Calu3 (cell line): ENCODE data around the gene UBE2M. TPM values are rescaled to one million over a fixed set of nuclear protein-coding genes. Genes with fewer than 3 reads are reported as not detected.

Source experiments
- BruUV-seq: library from RNA; stranded (reverse); fragments of 400-500 nt; replicated peaks from 2 replicates; lab custom pipeline; 2021; lab: Mats Ljungman, UMichigan
- CTCF ChIA-PET: fragments of 300-600 bp; sonication (Branson Sonifier 250); formaldehyde crosslinking; loops from one replicate; lab custom pipeline; 2022; ENCODE audit warnings: antibody characterized with exemption; lab: Charles Lee
- DNase-seq: peaks from one replicate; pipeline ENCODE4 v3.0.0; 2022
- H3K27ac Mint-ChIP-seq: one replicate; pipeline ENCODE4 v1.8.0; 2022; ENCODE audit warnings: mixed read lengths; ENCODE audit not compliant: unreplicated experiment
- H3K27me3 Mint-ChIP-seq: one replicate; pipeline ENCODE4 v1.8.0; 2022; ENCODE audit warnings: mixed read lengths; ENCODE audit not compliant: unreplicated experiment
- H3K36me3 Mint-ChIP-seq: one replicate; pipeline ENCODE4 v1.8.0; 2022; ENCODE audit warnings: mild to moderate bottlenecking, moderate library complexity, mixed read lengths; ENCODE audit not compliant: insufficient read depth, unreplicated experiment
- H3K4me1 Mint-ChIP-seq: one replicate; pipeline ENCODE4 v1.8.0; 2022; ENCODE audit warnings: mild to moderate bottlenecking, low read depth, mixed read lengths; ENCODE audit not compliant: unreplicated experiment
- H3K4me3 Mint-ChIP-seq: one replicate; pipeline ENCODE4 v1.8.0; 2022; ENCODE audit warnings: mild to moderate bottlenecking, low read depth, moderate library complexity, mixed read lengths; ENCODE audit not compliant: unreplicated experiment
- H3K9me3 Mint-ChIP-seq: one replicate; pipeline ENCODE4 v1.8.0; 2022; ENCODE audit warnings: low read depth, mixed read lengths; ENCODE audit not compliant: unreplicated experiment
- intact Hi-C: fragments of 100-400 bp; cut with micrococcal nuclease; formaldehyde crosslinking; loops from one replicate; pipeline ENCODE4 v1.10.0; 2022; ENCODE audit not compliant: unreplicated experiment
- total RNA-seq: library from RNA; stranded (reverse); gene quantifications from 2 replicates; pipeline ENCODE4 v1.2.3, GENCODE V29; 2022
- TF ChIP-seq, protein P1 (sequence below): fragments of 200-600 bp; IDR thresholded peaks from one replicate; pipeline ENCODE4 v1.8.0; 2022; ENCODE audit warnings: antibody characterized with exemption; ENCODE audit not compliant: unreplicated experiment

Gene UBE2M
- total RNA-seq, 1 experiment from 2014 or later = 131 TPM

DNA sequence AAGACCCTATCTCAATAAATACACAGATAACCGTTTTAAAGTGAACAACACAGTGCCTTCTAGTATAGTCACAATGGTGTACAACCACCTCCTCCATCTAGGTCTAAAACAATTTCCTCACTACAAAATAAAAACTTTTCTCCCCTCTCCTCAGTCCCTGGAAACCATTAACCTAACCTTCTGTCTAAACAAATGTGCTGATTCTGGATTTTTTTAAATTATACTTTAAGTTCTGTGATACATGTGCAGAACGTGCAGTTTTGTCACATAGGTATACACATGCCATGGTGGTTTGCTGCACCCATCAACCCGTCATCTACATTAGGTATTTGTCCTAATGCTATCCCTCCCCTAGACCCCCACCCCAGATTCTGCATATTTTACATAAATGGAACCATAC lies 29.0 kb downstream of the UBE2M start:
- no TSS peak for BruUV-seq

DNA sequence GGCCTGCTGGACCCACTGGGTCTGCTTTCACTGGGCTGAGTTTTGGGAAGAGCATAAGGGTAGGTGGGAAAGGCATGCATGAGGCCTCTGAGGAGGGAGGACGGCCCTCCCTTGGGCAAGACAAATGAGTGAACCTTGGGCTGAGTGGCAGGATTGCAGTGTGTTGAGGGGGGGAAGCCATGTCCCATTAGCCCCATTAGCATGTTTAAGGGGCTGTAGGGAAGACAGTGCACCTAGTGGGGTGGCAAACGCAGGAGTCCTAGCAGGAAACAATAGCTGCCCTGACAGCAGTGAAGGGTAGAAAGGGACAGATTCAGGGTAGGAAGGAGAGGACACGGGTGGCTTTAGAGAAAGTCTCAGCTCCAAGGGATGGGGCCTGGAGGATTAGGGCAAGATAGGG lies 35.7 kb downstream of the UBE2M start:
- intact Hi-C loops = no loop called here
- H3K4me3 Mint-ChIP-seq = no peak overlapping the region
- TF ChIP-seq, protein P1, sequence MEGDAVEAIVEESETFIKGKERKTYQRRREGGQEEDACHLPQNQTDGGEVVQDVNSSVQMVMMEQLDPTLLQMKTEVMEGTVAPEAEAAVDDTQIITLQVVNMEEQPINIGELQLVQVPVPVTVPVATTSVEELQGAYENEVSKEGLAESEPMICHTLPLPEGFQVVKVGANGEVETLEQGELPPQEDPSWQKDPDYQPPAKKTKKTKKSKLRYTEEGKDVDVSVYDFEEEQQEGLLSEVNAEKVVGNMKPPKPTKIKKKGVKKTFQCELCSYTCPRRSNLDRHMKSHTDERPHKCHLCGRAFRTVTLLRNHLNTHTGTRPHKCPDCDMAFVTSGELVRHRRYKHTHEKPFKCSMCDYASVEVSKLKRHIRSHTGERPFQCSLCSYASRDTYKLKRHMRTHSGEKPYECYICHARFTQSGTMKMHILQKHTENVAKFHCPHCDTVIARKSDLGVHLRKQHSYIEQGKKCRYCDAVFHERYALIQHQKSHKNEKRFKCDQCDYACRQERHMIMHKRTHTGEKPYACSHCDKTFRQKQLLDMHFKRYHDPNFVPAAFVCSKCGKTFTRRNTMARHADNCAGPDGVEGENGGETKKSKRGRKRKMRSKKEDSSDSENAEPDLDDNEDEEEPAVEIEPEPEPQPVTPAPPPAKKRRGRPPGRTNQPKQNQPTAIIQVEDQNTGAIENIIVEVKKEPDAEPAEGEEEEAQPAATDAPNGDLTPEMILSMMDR = no peak
- H3K4me1 Mint-ChIP-seq = peaks cover 23% of the 10 kb centered on the region
- CTCF ChIA-PET = no interaction called here
- no TSS peak for BruUV-seq
- H3K27ac Mint-ChIP-seq = no peak overlapping the region
- peaks cover 30% of the 10 kb centered on the region for H3K36me3 Mint-ChIP-seq
- no peaks in the 10 kb centered on the region for H3K9me3 Mint-ChIP-seq
- DNase-seq = no peak
- H3K27me3 Mint-ChIP-seq = no peaks in the 10 kb centered on the region

More for the DNA sequence above, 29.0 kb downstream of the UBE2M start:
- Mint-ChIP-seq H3K9me3 (no peaks in the 10 kb centered on the region), H3K27me3 (peaks cover 47% of the 10 kb centered on the region), H3K4me1 (no peaks in the 10 kb centered on the region), H3K4me3 (no peak overlapping the region), H3K27ac (no peak overlapping the region), H3K36me3 (no peaks in the 10 kb centered on the region)
- DNase-seq = no peak
- TF ChIP-seq, protein P1 = no peak
- intact Hi-C loops = no loop called here
- CTCF ChIA-PET = interaction anchor here (0.6 to 1.6 kb wide), 2 partner anchors 9 to 30 kb away, joined by 4 to 9 read pairs; partner anchors contain the start of gene ZBTB45

GRCh38 chr19:58521651-58522050 lies 36.8 kb downstream of the UBE2M start:
- TF ChIP-seq, protein P1 = no peak
- Mint-ChIP-seq H3K36me3 (peaks cover 40% of the 10 kb centered on the region), H3K9me3 (no peaks in the 10 kb centered on the region), H3K27me3 (no peaks in the 10 kb centered on the region), H3K4me1 (peaks cover 25% of the 10 kb centered on the region), H3K27ac (no peak overlapping the region), H3K4me3 (no peak overlapping the region)
- intact Hi-C loops = no loop called here
- CTCF ChIA-PET = interaction anchor here (0.6 to 1.3 kb wide), 2 partner anchors 33 to 38 kb away, joined by 4 to 5 read pairs; partner anchors contain the start of gene CHMP2A
- DNase-seq = no peak
- BruUV-seq = no TSS peak

DNA sequence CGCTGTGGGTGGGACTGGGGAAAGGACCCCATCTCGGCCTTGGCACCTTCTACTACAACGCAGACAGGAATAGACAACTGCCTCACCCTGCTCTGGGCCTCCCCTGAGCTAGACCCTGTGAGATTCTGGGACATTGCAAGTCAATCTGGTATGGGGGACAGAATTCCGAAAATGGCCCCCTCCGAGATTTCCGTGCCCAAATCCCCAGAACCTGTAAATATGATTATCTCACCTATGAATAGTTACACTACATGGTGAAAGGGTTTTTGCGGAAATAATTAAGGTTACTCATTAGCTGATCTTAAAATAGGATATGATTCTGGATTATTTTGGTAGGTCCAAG lies 38.2 kb downstream of the UBE2M start:
- DNase-seq = no peak
- intact Hi-C loops = no loop called here
- Mint-ChIP-seq H3K4me3 (peak overlapping the region; percentile 88), H3K27me3 (no peaks in the 10 kb centered on the region), H3K9me3 (no peaks in the 10 kb centered on the region), H3K36me3 (peaks cover 54% of the 10 kb centered on the region), H3K4me1 (peaks cover 33% of the 10 kb centered on the region), H3K27ac (peak overlapping the region; percentile 75)
- TF ChIP-seq, protein P1 = no peak
- BruUV-seq = TSS peak; percentile 92
- CTCF ChIA-PET = interaction anchor here (0.8 to 3.5 kb wide), 12 partner anchors 9 to 670 kb away, joined by 3 to 28 read pairs (median 6); partner anchors contain the start of genes CHMP2A, RPS5, TRIM28 and UBE2M
